HEK293T (cell line): ENCODE results near the gene RNF220.

ENCODE experiments used
- CTCF ChIA-PET: fragments of 350-600 bp; formaldehyde crosslinking; extraction: SDS; loops from one replicate; lab custom pipeline; 2021; ENCODE audit warnings: antibody characterized with exemption, inconsistent platforms; lab: Yijun Ruan, JAX
- POLR2A ChIA-PET: fragments of 350-600 bp; formaldehyde crosslinking; extraction: SDS; loops from one replicate; lab custom pipeline; 2020; ENCODE audit warnings: antibody characterized with exemption, inconsistent platforms; lab: Yijun Ruan, JAX
- DNase-seq: peaks from one replicate; pipeline ENCODE4 v3.0.0; 2012; ENCODE audit warnings: mixed read lengths; ENCODE audit errors: extremely low spot score
- ARNT ChIP-seq: fragments of 450-650 bp; IDR thresholded peaks from 2 replicates; pipeline ENCODE4 v1.6.1; 2017; ENCODE audit warnings: mild to moderate bottlenecking
- BHLHE40 ChIP-seq: fragments of 450-650 bp; IDR thresholded peaks from 2 replicates; pipeline ENCODE4 v1.6.1; 2016; ENCODE audit warnings: mild to moderate bottlenecking, moderate library complexity, borderline replicate concordance
- CTBP1 ChIP-seq: fragments of 450-650 bp; IDR thresholded peaks from 2 replicates; pipeline ENCODE4 v1.6.1; 2016; ENCODE audit warnings: borderline replicate concordance
- ELF4 ChIP-seq: fragments of 450-650 bp; IDR thresholded peaks from 2 replicates; pipeline ENCODE4 v1.6.1; 2017; ENCODE audit warnings: antibody characterized with exemption
- FOXA1 ChIP-seq: fragments of 450-650 bp; IDR thresholded peaks from 2 replicates; pipeline ENCODE4 v1.6.1; 2016; ENCODE audit warnings: mild to moderate bottlenecking
- FOXK2 ChIP-seq: fragments of 450-650 bp; IDR thresholded peaks from 2 replicates; pipeline ENCODE4 v1.6.1; 2016; ENCODE audit warnings: mild to moderate bottlenecking
- FOXM1 ChIP-seq: fragments of 450-650 bp; IDR thresholded peaks from 2 replicates; pipeline ENCODE4 v1.6.1; 2017; ENCODE audit warnings: mild to moderate bottlenecking, borderline replicate concordance
- HDGF ChIP-seq: fragments of 450-650 bp; IDR thresholded peaks from 2 replicates; pipeline ENCODE4 v1.6.1; 2017; ENCODE audit warnings: antibody characterized with exemption, borderline replicate concordance
- L3MBTL2 ChIP-seq: fragments of 450-650 bp; conservative IDR thresholded peaks from 2 replicates; pipeline ENCODE4 v1.6.1; 2016; ENCODE audit warnings: mild to moderate bottlenecking
- LEF1 ChIP-seq: fragments of 450-650 bp; IDR thresholded peaks from 2 replicates; pipeline ENCODE4 v1.6.1; 2017; ENCODE audit warnings: mild to moderate bottlenecking, borderline replicate concordance
- NFRKB ChIP-seq: fragments of 450-650 bp; IDR thresholded peaks from 2 replicates; pipeline ENCODE4 v1.6.1; 2016; ENCODE audit warnings: mild to moderate bottlenecking, moderate library complexity
- PKNOX1 ChIP-seq: fragments of 450-650 bp; IDR thresholded peaks from 2 replicates; pipeline ENCODE4 v1.6.1; 2016
- SP1 ChIP-seq: fragments of 450-650 bp; IDR thresholded peaks from 2 replicates; pipeline ENCODE4 v1.6.1; 2017
- SUZ12 ChIP-seq: fragments of 450-650 bp; IDR thresholded peaks from 2 replicates; pipeline ENCODE4 v1.6.1; 2016; ENCODE audit warnings: mild to moderate bottlenecking
- TARDBP ChIP-seq: fragments of 450-650 bp; IDR thresholded peaks from 2 replicates; pipeline ENCODE4 v1.6.1; 2016
- ZNF384 ChIP-seq: fragments of 450-650 bp; IDR thresholded peaks from 2 replicates; pipeline ENCODE4 v1.6.1; 2016

The RNF220 gene

GRCh38 chr1:44436401-44437106 is 31.5 kb downstream of the RNF220 start:
- no peak for DNase-seq
- ChIA-PET CTCF (no interaction called here), POLR2A (interaction anchor here (0.9 to 1.9 kb wide), 2 partner anchors 8 to 11 kb away, joined by 3 to 5 read pairs; no protein-coding TSS in a partner anchor)
- TF ChIP-seq SUZ12 (no peak), ARNT (no peak), LEF1 (no peak), PKNOX1 (no peak), L3MBTL2 (no peak), ELF4 (no peak), FOXM1 (no peak), NFRKB (no peak)

DNA sequence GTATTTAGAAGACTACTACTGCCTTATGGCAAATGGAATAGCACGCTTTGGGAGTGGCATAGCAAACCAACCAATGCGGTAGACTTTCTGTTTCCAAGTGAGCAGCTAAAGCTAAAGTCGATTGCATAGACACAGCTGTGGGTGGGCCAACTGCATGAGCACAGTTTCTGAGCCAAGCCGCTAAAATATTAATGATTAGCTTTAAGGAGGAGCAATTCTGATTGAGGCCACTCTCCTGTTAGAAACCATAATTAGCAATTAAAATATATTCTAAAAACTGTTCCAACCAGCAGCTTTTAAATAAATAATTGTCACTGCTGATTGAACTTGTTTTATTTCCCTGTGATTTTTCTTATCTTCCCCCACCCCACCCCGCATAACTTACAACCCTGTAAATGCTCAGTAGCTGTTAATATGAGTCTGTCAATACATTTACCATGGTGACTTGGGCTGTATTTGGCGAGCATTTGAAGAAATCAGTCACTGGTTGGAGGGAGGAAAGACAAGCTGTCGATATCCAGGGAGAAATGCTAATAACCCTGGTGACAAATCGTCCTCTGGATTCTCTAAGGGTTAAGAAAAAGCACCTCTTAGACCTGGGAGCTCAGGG is 32.2 kb downstream of the RNF220 start:
- no peak for DNase-seq
- ChIA-PET POLR2A (interaction anchor here (0.9 to 1.9 kb wide), 2 partner anchors 9 to 11 kb away, joined by 3 to 5 read pairs; no protein-coding TSS in a partner anchor), CTCF (interaction anchor here (1.9 kb wide), 1 partner anchor 158 kb away, joined by 5 read pairs; no protein-coding TSS in a partner anchor)
- no peak for TF ChIP-seq ARNT
- peak; percentile 76 for TF ChIP-seq PKNOX1

- POLR2A ChIA-PET = no interaction called here
These were observed 37.7 kb downstream of the RNF220 start for GRCh38 chr1:44442791-44443190.

GRCh38 chr1:44447051-44447810 is 42.2 kb downstream of the RNF220 start:
- no peak for DNase-seq
- CTCF ChIA-PET = no interaction called here
- TF ChIP-seq FOXM1 = no peak
- no peak for TF ChIP-seq BHLHE40
- POLR2A ChIA-PET = no interaction called here

More at GRCh38 chr1:44442791-44443190, 37.7 kb downstream of the RNF220 start:
- TF ChIP-seq SP1 (no peak), NFRKB (no peak), L3MBTL2 (no peak), HDGF (no peak), LEF1 (no peak), CTBP1 (no peak), ELF4 (no peak), BHLHE40 (no peak), ARNT (no peak), PKNOX1 (no peak), ZNF384 (no peak), SUZ12 (no peak), FOXM1 (no peak), TARDBP (no peak), FOXK2 (no peak), FOXA1 (no peak)
- DNase-seq = no peak
- CTCF ChIA-PET = no interaction called here

DNA sequence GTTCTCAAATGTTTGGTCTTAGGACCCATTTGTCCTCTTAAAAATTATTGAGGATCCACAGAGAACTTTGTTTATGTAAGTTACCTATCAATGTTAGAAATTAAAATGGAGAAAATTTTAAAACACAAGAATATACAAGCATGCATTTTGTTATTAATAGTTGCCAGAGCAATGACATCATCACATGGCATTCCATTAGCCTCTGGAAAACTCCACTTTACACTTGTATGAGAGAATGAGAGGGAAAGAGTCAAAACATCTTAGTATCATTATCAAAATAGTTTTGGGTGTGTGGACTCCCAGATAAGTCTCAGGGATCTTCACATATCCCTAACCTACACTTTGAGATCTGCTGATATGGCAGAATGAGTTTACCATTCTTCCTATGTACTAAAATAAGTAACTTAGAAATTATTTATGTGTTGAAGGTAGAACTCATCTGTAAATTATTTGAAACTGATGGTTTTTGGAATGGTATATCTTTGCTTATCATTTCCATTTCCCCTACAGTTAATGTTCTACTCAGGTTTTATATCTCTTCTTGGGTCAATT is 48.8 kb downstream of the RNF220 start:
- TF ChIP-seq NFRKB (no peak), BHLHE40 (no peak), FOXM1 (no peak), ZNF384 (no peak), PKNOX1 (no peak), ARNT (no peak), SP1 (no peak), TARDBP (no peak), FOXA1 (no peak), LEF1 (no peak), L3MBTL2 (no peak), FOXK2 (no peak)
- ChIA-PET CTCF (no interaction called here), POLR2A (no interaction called here)
- DNase-seq = no peak
